Measurements from ENCODE around the gene RPS6KA2. TPM values are rescaled to one million over a fixed set of nuclear protein-coding genes. Genes with fewer than 3 reads are reported as not detected.

Gene RPS6KA2
- total and polyA plus RNA-seq, 2 experiments from 2014 or later: 19.3 to 24.0 TPM

GRCh38 chr6:166664135-166664534 lies 37.1 kb upstream of the RPS6KA2 start:
- peaks cover 6% of the 10 kb centered on the region for H3K4me1 ChIP-seq (ENCODE audit: low read depth)
- H3K27me3 ChIP-seq: no peaks in the 10 kb centered on the region
- H3K9me3 ChIP-seq (ENCODE audit: low read depth): no peaks in the 10 kb centered on the region
- TF ChIP-seq CTCF (IDR thresholded peaks at IDR 0.05; ENCODE audit: low read depth, low read length): no peak
- H3K27ac ChIP-seq: no peak overlapping the region
- peak in 1 of 2 donors; percentile 45 for DNase-seq (ENCODE audit: low read depth in 1 of 2, low spot score in 1 of 2)
- H3K4me3 ChIP-seq: no peak overlapping the region
- H3K36me3 ChIP-seq: no peaks in the 10 kb centered on the region

- no peaks in the 10 kb centered on the region for H3K36me3 ChIP-seq
- no peak for DNase-seq (ENCODE audit: low read depth in 1 of 2, low spot score in 1 of 2)
- H3K4me3 ChIP-seq: no peak overlapping the region
- H3K27me3 ChIP-seq: peaks cover 3% of the 10 kb centered on the region
- no peaks in the 10 kb centered on the region for H3K9me3 ChIP-seq (ENCODE audit: low read depth)
- peaks cover 6% of the 10 kb centered on the region for H3K4me1 ChIP-seq (ENCODE audit: low read depth)
- no peak for TF ChIP-seq CTCF (IDR thresholded peaks at IDR 0.05; ENCODE audit: low read depth, low read length)
- H3K27ac ChIP-seq: no peak overlapping the region
Measured at GRCh38 chr6:166663568-166663967, 36.5 kb upstream of the RPS6KA2 start.

GRCh38 chr6:166662690-166663089 lies 35.6 kb upstream of the RPS6KA2 start:
- H3K9me3 ChIP-seq (ENCODE audit: low read depth): no peaks in the 10 kb centered on the region
- peaks cover 6% of the 10 kb centered on the region for H3K4me1 ChIP-seq (ENCODE audit: low read depth)
- no peak overlapping the region for H3K27ac ChIP-seq
- DNase-seq (ENCODE audit: low read depth in 1 of 2, low spot score in 1 of 2): no peak
- no peaks in the 10 kb centered on the region for H3K36me3 ChIP-seq
- H3K27me3 ChIP-seq: peaks cover 12% of the 10 kb centered on the region
- H3K4me3 ChIP-seq: no peak overlapping the region
- no peak for TF ChIP-seq CTCF (IDR thresholded peaks at IDR 0.05; ENCODE audit: low read depth, low read length)

- H3K27me3 ChIP-seq: peaks cover 24% of the 10 kb centered on the region
- H3K4me3 ChIP-seq: no peak overlapping the region
- TF ChIP-seq CTCF (IDR thresholded peaks at IDR 0.05; ENCODE audit: low read depth, low read length): no peak
- no peaks in the 10 kb centered on the region for H3K36me3 ChIP-seq
- no peaks in the 10 kb centered on the region for H3K9me3 ChIP-seq (ENCODE audit: low read depth)
- no peak for DNase-seq (ENCODE audit: low read depth in 1 of 2, low spot score in 1 of 2)
- H3K4me1 ChIP-seq (ENCODE audit: low read depth): peaks cover 13% of the 10 kb centered on the region
- H3K27ac ChIP-seq: no peak overlapping the region
Measured at GRCh38 chr6:166661327-166662085, 34.5 kb upstream of the RPS6KA2 start.

- Histone ChIP-seq H3K4me1 (ENCODE audit: low read depth) (peaks cover 14% of the 10 kb centered on the region), H3K27me3 (peaks cover 36% of the 10 kb centered on the region), H3K9me3 (ENCODE audit: low read depth) (no peaks in the 10 kb centered on the region), H3K36me3 (no peaks in the 10 kb centered on the region), H3K27ac (no peak overlapping the region), H3K4me3 (no peak overlapping the region)
- DNase-seq (ENCODE audit: low read depth in 1 of 2, low spot score in 1 of 2): no peak
- TF ChIP-seq CTCF (IDR thresholded peaks at IDR 0.05; ENCODE audit: low read depth, low read length): no peak
Measured at GRCh38 chr6:166660157-166660688, 33.2 kb upstream of the RPS6KA2 start.
